Suprapubic skin (tissue), 4 donors: ENCODE results near the gene IFNK.

Experiments used
- EP300 ChIP-seq: sonication (generic); formaldehyde crosslinking; IDR thresholded peaks from one replicate; pipeline ENCODE4 v1.6.1; 2017; ENCODE audit warnings: antibody characterized with exemption
- POLR2AphosphoS5 ChIP-seq, 3 donors: sonication (generic); formaldehyde crosslinking; IDR thresholded peaks; one replicate each; pipeline ENCODE4 v1.6.1; 2017; ENCODE audit warnings: antibody characterized with exemption in 3 of 3
- TF ChIP-seq, protein P1 (sequence below), 2 donors: fragments of 200-600 bp in 1 of 2; fragments of 450-650 bp in 1 of 2; sonication (generic) in 1 of 2; IDR thresholded peaks; one replicate each; pipeline ENCODE4 v1.5.1; 2016 to 2019; ENCODE audit warnings: antibody characterized with exemption in 2 of 2, mild to moderate bottlenecking in 1 of 2, moderate library complexity in 1 of 2

DNA sequence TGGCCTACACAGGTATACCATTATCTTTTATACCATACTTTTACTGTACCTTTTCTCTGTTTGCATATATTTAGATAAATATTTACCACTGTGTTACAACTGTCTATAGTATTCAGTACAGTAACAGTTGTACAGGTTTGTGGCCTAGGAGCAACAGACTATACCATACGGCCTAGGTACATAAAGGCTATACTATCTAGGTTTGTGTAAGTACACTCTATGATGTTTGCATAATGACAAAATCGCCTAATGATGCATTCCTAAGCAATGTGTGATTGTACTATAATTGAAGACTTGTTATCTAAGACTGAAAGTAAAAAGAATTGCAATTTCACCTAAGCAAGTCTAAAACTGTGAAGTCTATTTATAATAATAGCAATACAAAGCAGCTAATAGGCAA is 45.3 kb downstream of the IFNK start:
- TF ChIP-seq, protein P1, sequence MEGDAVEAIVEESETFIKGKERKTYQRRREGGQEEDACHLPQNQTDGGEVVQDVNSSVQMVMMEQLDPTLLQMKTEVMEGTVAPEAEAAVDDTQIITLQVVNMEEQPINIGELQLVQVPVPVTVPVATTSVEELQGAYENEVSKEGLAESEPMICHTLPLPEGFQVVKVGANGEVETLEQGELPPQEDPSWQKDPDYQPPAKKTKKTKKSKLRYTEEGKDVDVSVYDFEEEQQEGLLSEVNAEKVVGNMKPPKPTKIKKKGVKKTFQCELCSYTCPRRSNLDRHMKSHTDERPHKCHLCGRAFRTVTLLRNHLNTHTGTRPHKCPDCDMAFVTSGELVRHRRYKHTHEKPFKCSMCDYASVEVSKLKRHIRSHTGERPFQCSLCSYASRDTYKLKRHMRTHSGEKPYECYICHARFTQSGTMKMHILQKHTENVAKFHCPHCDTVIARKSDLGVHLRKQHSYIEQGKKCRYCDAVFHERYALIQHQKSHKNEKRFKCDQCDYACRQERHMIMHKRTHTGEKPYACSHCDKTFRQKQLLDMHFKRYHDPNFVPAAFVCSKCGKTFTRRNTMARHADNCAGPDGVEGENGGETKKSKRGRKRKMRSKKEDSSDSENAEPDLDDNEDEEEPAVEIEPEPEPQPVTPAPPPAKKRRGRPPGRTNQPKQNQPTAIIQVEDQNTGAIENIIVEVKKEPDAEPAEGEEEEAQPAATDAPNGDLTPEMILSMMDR (IDR thresholded peaks at IDR 0.05) = no peak
- TF ChIP-seq EP300 (no peak), POLR2AphosphoS5 (IDR thresholded peaks at IDR 0.05) (no peak)
